Measurements from ENCODE around the gene CYB5R4.

The CYB5R4 gene

GRCh38 chr6:83859410-83860358, at the start of gene CYB5R4:
TSS of gene CYB5R4 (plus strand) at chr6:83859689. CDS start at chr6:83859783, 94 bp downstream.
- peaks cover 32% of the 10 kb centered on the region for H3K4me1 Mint-ChIP-seq (ENCODE audit: low read depth)
- no peaks in the 10 kb centered on the region for H3K9me3 Mint-ChIP-seq
- peaks cover 11% of the 10 kb centered on the region for H3K27me3 Mint-ChIP-seq
- peak within 1 kb of the TSS; percentile 92 for H3K27ac Mint-ChIP-seq
- H3K36me3 Mint-ChIP-seq (ENCODE audit: low read depth) = peaks cover 15% of the 10 kb centered on the region
- H3K4me3 Mint-ChIP-seq = peak within 1 kb of the TSS; percentile 94
- DNase-seq = peak; percentile 97

DNA sequence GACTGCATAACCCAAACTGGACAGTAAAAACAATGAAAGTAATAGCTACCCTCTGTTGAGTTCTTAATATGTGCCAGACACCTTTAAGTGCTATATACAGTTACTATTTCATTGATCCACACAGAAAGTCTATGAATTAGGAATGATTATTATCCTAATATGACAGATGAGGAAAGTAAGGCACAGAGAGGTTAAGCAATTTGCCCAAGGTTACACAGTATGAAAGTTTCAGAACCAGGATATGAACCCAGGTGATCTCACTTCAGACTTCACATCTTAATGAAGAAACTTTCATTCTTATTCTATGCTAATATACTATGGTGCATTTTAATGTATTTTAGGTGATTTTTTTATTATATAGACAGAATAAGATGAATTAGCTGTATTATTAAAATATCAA, 46.9 kb upstream of the CYB5R4 start:
- H3K4me1 Mint-ChIP-seq (ENCODE audit: low read depth) = no peaks in the 10 kb centered on the region
- no peaks in the 10 kb centered on the region for H3K36me3 Mint-ChIP-seq (ENCODE audit: low read depth)
- peaks cover 5% of the 10 kb centered on the region for H3K27me3 Mint-ChIP-seq
- no peaks in the 10 kb centered on the region for H3K9me3 Mint-ChIP-seq
- DNase-seq = no peak
- H3K4me3 Mint-ChIP-seq = no peak overlapping the region
- H3K27ac Mint-ChIP-seq = no peak overlapping the region

DNA sequence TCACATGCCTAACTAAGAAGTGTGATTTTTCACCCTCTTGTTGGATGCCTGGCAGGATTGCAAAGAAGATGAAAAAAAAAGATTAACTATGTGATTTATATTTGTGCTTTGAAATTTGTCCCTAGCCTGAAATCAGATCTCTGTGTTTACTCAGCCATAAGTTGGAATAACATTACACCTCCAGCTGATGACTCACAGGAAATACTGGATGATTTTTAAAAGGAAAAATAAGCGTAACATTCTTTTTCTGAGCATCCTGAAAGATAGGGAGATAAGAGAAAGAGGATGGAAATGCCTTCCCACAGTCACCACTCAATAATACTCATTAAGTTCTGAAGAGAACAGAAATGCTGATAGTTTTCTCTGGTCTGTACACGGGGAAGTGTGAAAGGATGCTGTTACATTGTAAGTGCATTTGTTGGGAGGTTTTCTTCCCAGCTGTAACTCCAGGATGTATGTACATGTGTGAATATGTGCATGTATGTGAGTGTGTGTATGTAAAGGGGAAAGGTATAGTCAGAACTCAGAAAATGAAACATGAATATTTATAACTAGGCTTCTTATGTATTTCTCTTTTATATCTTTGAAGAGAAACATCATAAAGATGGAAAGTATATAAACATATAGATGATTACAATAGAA, 43.7 kb upstream of the CYB5R4 start:
- Mint-ChIP-seq H3K36me3 (ENCODE audit: low read depth) (no peaks in the 10 kb centered on the region), H3K27ac (no peak overlapping the region)

DNA sequence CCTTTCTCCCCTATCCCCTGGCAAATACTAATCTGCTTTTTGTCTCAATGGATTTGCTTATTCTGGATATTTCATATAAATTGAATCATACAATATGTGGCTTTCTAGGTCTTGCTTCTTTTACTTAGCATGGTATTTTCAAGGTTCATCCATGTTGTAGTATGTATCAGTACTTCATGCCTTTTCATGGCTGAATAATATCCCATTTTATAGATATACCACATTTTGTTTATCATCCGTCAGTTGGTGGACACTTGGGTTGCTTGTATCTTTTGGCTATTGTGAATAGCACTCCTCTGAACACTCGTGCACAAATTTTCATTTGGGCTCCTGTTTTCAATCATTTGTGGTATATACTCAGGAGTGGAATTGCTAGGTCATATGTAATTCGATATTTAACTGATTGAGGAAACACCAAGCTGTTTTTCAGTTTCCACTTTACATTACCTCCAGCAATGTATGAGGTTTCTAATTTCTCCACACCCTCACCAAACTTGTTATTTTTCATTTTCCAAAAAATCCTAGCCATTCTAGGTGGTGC, 36.8 kb upstream of the CYB5R4 start:
- no peak overlapping the region for H3K27ac Mint-ChIP-seq
- H3K27me3 Mint-ChIP-seq = peaks cover 21% of the 10 kb centered on the region
- no peaks in the 10 kb centered on the region for H3K36me3 Mint-ChIP-seq (ENCODE audit: low read depth)
- no peak for DNase-seq
- H3K4me1 Mint-ChIP-seq (ENCODE audit: low read depth) = no peaks in the 10 kb centered on the region
- H3K9me3 Mint-ChIP-seq = no peaks in the 10 kb centered on the region
- no peak overlapping the region for H3K4me3 Mint-ChIP-seq

More for the DNA sequence above, 43.7 kb upstream of the CYB5R4 start:
- no peak for DNase-seq
- no peak overlapping the region for H3K4me3 Mint-ChIP-seq
- H3K4me1 Mint-ChIP-seq (ENCODE audit: low read depth) = no peaks in the 10 kb centered on the region
- peaks cover 8% of the 10 kb centered on the region for H3K27me3 Mint-ChIP-seq
- H3K9me3 Mint-ChIP-seq = no peaks in the 10 kb centered on the region

- no peaks in the 10 kb centered on the region for H3K9me3 Mint-ChIP-seq
- H3K4me3 Mint-ChIP-seq = no peak overlapping the region
- DNase-seq = no peak
- no peak overlapping the region for H3K27ac Mint-ChIP-seq
- peaks cover 18% of the 10 kb centered on the region for H3K27me3 Mint-ChIP-seq
- no peaks in the 10 kb centered on the region for H3K4me1 Mint-ChIP-seq (ENCODE audit: low read depth)
- H3K36me3 Mint-ChIP-seq (ENCODE audit: low read depth) = no peaks in the 10 kb centered on the region
Measured at GRCh38 chr6:83824388-83824801, 35.1 kb upstream of the CYB5R4 start.

DNA sequence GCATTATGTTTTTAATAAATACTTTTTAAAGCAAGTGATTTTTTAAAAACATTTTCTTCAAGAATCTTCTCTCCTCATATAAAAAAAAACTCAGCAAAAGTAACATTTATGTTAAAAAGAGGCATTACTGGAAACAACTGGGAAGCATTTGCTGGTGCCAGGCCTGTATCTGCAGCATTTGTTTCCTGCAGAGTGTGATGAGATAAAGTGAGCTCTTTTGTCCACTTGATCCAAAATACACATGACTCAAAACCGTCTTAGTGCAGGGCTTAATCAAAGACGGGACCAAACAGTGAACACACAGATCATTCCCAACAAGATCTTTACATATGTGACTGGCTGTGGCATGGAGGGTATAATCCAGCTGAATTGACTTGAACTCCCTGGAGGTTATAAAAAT, 34.7 kb upstream of the CYB5R4 start:
- DNase-seq = no peak
- H3K27me3 Mint-ChIP-seq = peaks cover 22% of the 10 kb centered on the region
- no peak overlapping the region for H3K4me3 Mint-ChIP-seq
- no peak overlapping the region for H3K27ac Mint-ChIP-seq
- H3K9me3 Mint-ChIP-seq = no peaks in the 10 kb centered on the region
- no peaks in the 10 kb centered on the region for H3K36me3 Mint-ChIP-seq (ENCODE audit: low read depth)
- H3K4me1 Mint-ChIP-seq (ENCODE audit: low read depth) = no peaks in the 10 kb centered on the region

- DNase-seq = no peak
- H3K9me3 Mint-ChIP-seq = no peaks in the 10 kb centered on the region
- no peaks in the 10 kb centered on the region for H3K4me1 Mint-ChIP-seq (ENCODE audit: low read depth)
- H3K36me3 Mint-ChIP-seq (ENCODE audit: low read depth) = no peaks in the 10 kb centered on the region
- no peak overlapping the region for H3K4me3 Mint-ChIP-seq
- peaks cover 23% of the 10 kb centered on the region for H3K27me3 Mint-ChIP-seq
- H3K27ac Mint-ChIP-seq = no peak overlapping the region
Measured at GRCh38 chr6:83827050-83827449, 32.4 kb upstream of the CYB5R4 start.

DNA sequence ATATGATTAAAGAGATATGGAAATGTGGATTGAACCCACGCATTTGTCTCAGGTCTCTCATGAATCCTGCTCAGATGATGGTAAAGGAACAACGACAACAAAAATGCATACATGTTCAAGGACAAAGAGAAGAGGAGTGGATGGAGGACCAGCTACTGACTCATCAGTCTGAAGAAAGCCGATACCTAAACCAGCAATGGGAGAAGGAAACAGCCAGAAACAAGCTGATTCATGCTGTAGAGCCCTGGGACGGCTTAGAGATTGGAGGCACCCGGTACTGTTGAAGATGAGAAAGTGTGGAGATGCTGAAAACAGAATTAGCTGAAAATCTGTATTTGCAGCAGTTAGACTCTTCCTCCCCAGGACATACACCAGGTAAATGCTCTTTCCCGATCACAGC, 20.8 kb upstream of the CYB5R4 start:
- peaks cover 9% of the 10 kb centered on the region for H3K9me3 Mint-ChIP-seq
- peaks cover 41% of the 10 kb centered on the region for H3K27me3 Mint-ChIP-seq
- H3K4me1 Mint-ChIP-seq (ENCODE audit: low read depth) = no peaks in the 10 kb centered on the region
- H3K4me3 Mint-ChIP-seq = no peak overlapping the region
- H3K27ac Mint-ChIP-seq = no peak overlapping the region
- DNase-seq = no peak
- no peaks in the 10 kb centered on the region for H3K36me3 Mint-ChIP-seq (ENCODE audit: low read depth)

GRCh38 chr6:83844170-83844569, 15.3 kb upstream of the CYB5R4 start:
- no peak overlapping the region for H3K27ac Mint-ChIP-seq
- DNase-seq = no peak

DNA sequence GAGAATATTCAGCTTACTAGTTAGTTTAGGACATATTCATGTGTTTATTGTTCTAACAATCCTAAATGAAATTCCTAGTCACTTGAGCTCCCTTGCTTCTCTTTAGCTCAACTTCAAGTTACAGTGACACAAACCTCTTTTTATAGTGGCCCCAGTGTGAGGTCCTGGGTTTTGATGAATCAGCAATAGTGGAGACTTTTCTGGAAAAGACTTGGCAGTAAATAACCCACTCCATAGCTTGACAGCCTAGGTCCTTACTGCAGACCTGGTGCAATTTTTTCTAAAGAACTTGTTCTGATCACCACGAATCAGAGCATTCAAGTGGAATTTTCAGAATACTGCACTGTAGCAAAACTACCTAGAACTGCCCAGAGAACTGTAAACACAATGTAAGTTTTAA, 13.2 kb upstream of the CYB5R4 start:
- H3K27ac Mint-ChIP-seq = no peak overlapping the region
- H3K36me3 Mint-ChIP-seq (ENCODE audit: low read depth) = no peaks in the 10 kb centered on the region
- peaks cover 39% of the 10 kb centered on the region for H3K27me3 Mint-ChIP-seq
- no peak overlapping the region for H3K4me3 Mint-ChIP-seq
- no peaks in the 10 kb centered on the region for H3K4me1 Mint-ChIP-seq (ENCODE audit: low read depth)
- H3K9me3 Mint-ChIP-seq = no peaks in the 10 kb centered on the region
- DNase-seq = no peak

More at GRCh38 chr6:83844170-83844569, 15.3 kb upstream of the CYB5R4 start:
- no peaks in the 10 kb centered on the region for H3K4me1 Mint-ChIP-seq (ENCODE audit: low read depth)
- peaks cover 23% of the 10 kb centered on the region for H3K27me3 Mint-ChIP-seq
- no peak overlapping the region for H3K4me3 Mint-ChIP-seq
- no peaks in the 10 kb centered on the region for H3K36me3 Mint-ChIP-seq (ENCODE audit: low read depth)
- peaks cover 5% of the 10 kb centered on the region for H3K9me3 Mint-ChIP-seq

DNA sequence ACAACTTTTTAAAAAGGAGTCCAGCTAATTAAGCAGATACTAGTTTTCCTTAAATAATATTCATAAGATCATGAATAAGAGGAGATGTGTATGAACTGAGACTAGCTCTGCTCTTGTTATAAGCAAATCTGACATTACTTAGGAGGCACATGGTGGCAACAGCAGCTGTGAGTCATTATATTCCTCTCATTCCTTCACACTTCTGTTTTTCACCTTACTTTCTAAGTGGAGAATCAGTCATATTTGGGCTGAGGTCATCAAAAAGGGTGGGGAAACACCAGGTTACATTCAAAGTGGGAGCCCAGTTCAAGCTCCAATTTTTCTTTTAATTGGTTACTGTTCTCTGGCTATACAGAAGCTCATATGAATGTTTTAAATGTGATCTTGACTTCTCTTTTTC, 12.3 kb upstream of the CYB5R4 start:
- DNase-seq = no peak
- no peaks in the 10 kb centered on the region for H3K9me3 Mint-ChIP-seq
- no peaks in the 10 kb centered on the region for H3K4me1 Mint-ChIP-seq (ENCODE audit: low read depth)
- peaks cover 42% of the 10 kb centered on the region for H3K27me3 Mint-ChIP-seq
- H3K4me3 Mint-ChIP-seq = no peak overlapping the region
- H3K36me3 Mint-ChIP-seq (ENCODE audit: low read depth) = no peaks in the 10 kb centered on the region
- H3K27ac Mint-ChIP-seq = no peak overlapping the region

GRCh38 chr6:83849127-83849526, 10.4 kb upstream of the CYB5R4 start:
- Mint-ChIP-seq H3K9me3 (no peaks in the 10 kb centered on the region), H3K36me3 (ENCODE audit: low read depth) (no peaks in the 10 kb centered on the region), H3K4me3 (no peak overlapping the region), H3K4me1 (ENCODE audit: low read depth) (peaks cover 12% of the 10 kb centered on the region), H3K27ac (no peak overlapping the region), H3K27me3 (peaks cover 58% of the 10 kb centered on the region)
- DNase-seq = no peak

- Mint-ChIP-seq H3K4me1 (ENCODE audit: low read depth) (peaks cover 14% of the 10 kb centered on the region), H3K27me3 (peaks cover 63% of the 10 kb centered on the region), H3K36me3 (ENCODE audit: low read depth) (no peaks in the 10 kb centered on the region), H3K27ac (no peak overlapping the region), H3K9me3 (no peaks in the 10 kb centered on the region), H3K4me3 (no peak overlapping the region)
- DNase-seq = no peak
Measured at GRCh38 chr6:83849610-83850009, 9.9 kb upstream of the CYB5R4 start.

- H3K9me3 Mint-ChIP-seq = no peaks in the 10 kb centered on the region
- H3K27ac Mint-ChIP-seq = no peak overlapping the region
- DNase-seq = no peak
- H3K4me1 Mint-ChIP-seq (ENCODE audit: low read depth) = peaks cover 14% of the 10 kb centered on the region
- H3K36me3 Mint-ChIP-seq (ENCODE audit: low read depth) = no peaks in the 10 kb centered on the region
- H3K27me3 Mint-ChIP-seq = peaks cover 69% of the 10 kb centered on the region
- peak overlapping the region; percentile 75 for H3K4me3 Mint-ChIP-seq
Measured at GRCh38 chr6:83852528-83853177, 6.8 kb upstream of the CYB5R4 start.

Measured in activated T-cell treated with anti-CD3 and anti-CD28 coated beads, Interleukin-2, amount 50 U/mL, for 24 hours (primary cell).